Measurements from ENCODE around the gene RBBP8NL.

- TF ChIP-seq POLR2AphosphoS5 (IDR thresholded peaks at IDR 0.05; ENCODE audit: low read depth, low read length) (no peak), CTCF (IDR thresholded peaks at IDR 0.05) (peak; percentile 76)
Measured at GRCh38 chr20:62368976-62369814, 58.1 kb downstream of the RBBP8NL start.
